Measurements from ENCODE around the gene ESAM.

DNA sequence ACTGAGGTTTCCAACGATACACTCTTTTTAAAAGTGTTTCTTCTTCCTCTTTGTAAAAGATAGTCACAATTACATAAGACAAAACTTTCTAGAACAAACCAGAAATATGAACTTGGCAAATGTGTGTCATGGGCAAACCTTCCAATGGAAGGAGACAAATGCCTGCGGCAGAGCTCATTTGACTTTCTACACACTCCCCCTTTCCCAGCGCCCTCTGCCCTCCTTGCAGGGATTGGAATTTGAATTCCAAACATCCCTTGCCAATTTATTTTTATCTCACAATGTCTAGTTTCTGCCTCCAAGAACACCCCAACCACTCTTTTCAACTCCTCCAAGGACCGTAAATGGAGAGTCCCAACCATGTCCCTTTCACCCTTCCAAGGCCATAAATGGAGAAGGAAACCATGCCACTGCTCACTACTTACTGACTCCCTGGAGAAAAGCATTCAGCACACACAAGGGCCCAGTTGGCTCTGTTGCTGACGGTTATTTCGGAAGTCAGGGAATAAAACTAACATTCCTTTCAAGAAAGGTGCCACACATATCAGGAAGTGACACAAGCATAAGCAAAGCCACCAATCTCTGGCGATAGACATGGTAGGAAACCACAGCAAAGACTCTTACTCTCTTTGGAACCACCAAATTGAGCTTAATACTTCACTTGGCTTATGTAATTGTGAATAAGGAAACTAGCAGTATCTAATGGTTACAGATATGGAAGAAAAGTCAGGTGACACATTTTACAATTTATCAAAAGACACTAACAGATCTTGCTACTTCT lies 15.0 kb upstream of the ESAM start:
- TF ChIP-seq, protein P1, sequence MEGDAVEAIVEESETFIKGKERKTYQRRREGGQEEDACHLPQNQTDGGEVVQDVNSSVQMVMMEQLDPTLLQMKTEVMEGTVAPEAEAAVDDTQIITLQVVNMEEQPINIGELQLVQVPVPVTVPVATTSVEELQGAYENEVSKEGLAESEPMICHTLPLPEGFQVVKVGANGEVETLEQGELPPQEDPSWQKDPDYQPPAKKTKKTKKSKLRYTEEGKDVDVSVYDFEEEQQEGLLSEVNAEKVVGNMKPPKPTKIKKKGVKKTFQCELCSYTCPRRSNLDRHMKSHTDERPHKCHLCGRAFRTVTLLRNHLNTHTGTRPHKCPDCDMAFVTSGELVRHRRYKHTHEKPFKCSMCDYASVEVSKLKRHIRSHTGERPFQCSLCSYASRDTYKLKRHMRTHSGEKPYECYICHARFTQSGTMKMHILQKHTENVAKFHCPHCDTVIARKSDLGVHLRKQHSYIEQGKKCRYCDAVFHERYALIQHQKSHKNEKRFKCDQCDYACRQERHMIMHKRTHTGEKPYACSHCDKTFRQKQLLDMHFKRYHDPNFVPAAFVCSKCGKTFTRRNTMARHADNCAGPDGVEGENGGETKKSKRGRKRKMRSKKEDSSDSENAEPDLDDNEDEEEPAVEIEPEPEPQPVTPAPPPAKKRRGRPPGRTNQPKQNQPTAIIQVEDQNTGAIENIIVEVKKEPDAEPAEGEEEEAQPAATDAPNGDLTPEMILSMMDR (conservative IDR thresholded peaks at IDR 0.05; ENCODE audit: low read depth in 2 of 2): no peak
- TF ChIP-seq POLR2AphosphoS5 (IDR thresholded peaks at IDR 0.05; ENCODE audit: low read depth): no peak
- TF ChIP-seq, protein P2, sequence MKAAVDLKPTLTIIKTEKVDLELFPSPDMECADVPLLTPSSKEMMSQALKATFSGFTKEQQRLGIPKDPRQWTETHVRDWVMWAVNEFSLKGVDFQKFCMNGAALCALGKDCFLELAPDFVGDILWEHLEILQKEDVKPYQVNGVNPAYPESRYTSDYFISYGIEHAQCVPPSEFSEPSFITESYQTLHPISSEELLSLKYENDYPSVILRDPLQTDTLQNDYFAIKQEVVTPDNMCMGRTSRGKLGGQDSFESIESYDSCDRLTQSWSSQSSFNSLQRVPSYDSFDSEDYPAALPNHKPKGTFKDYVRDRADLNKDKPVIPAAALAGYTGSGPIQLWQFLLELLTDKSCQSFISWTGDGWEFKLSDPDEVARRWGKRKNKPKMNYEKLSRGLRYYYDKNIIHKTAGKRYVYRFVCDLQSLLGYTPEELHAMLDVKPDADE (IDR thresholded peaks at IDR 0.05): no peak
- no peak for TF ChIP-seq EZH2 (IDR thresholded peaks at IDR 0.05; ENCODE audit: low read depth, unreplicated experiment)
- TF ChIP-seq EZH2phosphoT487 (IDR thresholded peaks at IDR 0.05; ENCODE audit: unreplicated experiment): no peak
- no peak for TF ChIP-seq STAT1 (IDR thresholded peaks at IDR 0.05; ENCODE audit: unreplicated experiment)
- no peak for TF ChIP-seq ZNF114 (CRISPR knock-in tag; IDR thresholded peaks at IDR 0.05)
- no peak for TF ChIP-seq NANOG (IDR thresholded peaks at IDR 0.05; ENCODE audit: borderline replicate concordance)

All from GM23338 (cell line).